Adrenal gland (tissue), 12 donors: ENCODE results near the gene TM9SF1. TPM values are rescaled to one million over a fixed set of nuclear protein-coding genes. Genes with fewer than 3 reads are reported as not detected.

Source experiments
- DNase-seq, 7 donors: peaks; one replicate each; pipeline ENCODE4 v3.0.0-alpha.2; 2019 to 2020
- H3K27ac ChIP-seq, 5 donors: fragments of 200-600 bp; sonication (generic) in 4 of 5; 1 replicate in 3 of 5; 2 replicates in 2 of 5; pipeline versions ENCODE4 v1.5.1 to v1.8.0; 2016 to 2020; ENCODE audit warnings: mild to moderate bottlenecking in 1 of 5
- H3K27me3 ChIP-seq: fragments of 200-600 bp; 2 replicates; pipeline ENCODE4 v1.8.0; 2021
- H3K36me3 ChIP-seq, 2 donors: fragments of 200-600 bp; replicated peaks in 1 of 2; 1 replicate in 1 of 2; 2 replicates in 1 of 2; pipeline versions ENCODE4 v1.5.1 to v1.8.0; 2018 to 2022
- H3K4me1 ChIP-seq, 2 donors: fragments of 200-600 bp; replicated peaks in 1 of 2; 1 replicate in 1 of 2; 2 replicates in 1 of 2; pipeline versions ENCODE4 v1.5.1 to v1.8.0; 2018 to 2021
- H3K4me3 ChIP-seq, 4 donors: fragments of 200-600 bp; sonication (generic) in 3 of 4; one replicate each; pipeline ENCODE4 v1.5.1; 2016 to 2018
- H3K9me3 ChIP-seq, 3 donors: fragments of 200-600 bp; sonication (generic) in 1 of 3; replicated peaks in 1 of 3; 1 replicate in 2 of 3; 2 replicates in 1 of 3; pipeline versions ENCODE4 v1.5.1 to v1.8.0; 2016 to 2021
- CTCF ChIP-seq, 6 experiments: fragments of 450-650 bp in 4 of 6; fragments of 200-600 bp in 2 of 6; sonication (generic) in 1 of 6; IDR thresholded peaks; 1 replicate in 5 of 6; 2 replicates in 1 of 6; pipeline versions ENCODE4 v1.5.1 to v1.8.0; 2016 to 2021; ENCODE audit warnings: antibody characterized with exemption in 6 of 6, mild to moderate bottlenecking in 2 of 6, moderate library complexity in 1 of 6
- POLR2A ChIP-seq, 2 donors: fragments of 450-650 bp; IDR thresholded peaks; one replicate each; pipeline ENCODE4 v1.6.1; 2017; ENCODE audit warnings: antibody characterized with exemption in 2 of 2, mild to moderate bottlenecking in 2 of 2, moderate library complexity in 1 of 2
- WGBS, 4 donors: extraction: QIAGEN DNeasy Blood & Tissue Kit in 2 of 4; methylation state at CpG; one replicate each; pipeline versions ENCODE4 v1.1.5 to v1.1.7; 2013 to 2017; 5-methylcytosine and 5-hydroxymethylcytosine counted together
- intact Hi-C, 2 donors: fragments of 100-400 bp; cut with DNase I; formaldehyde crosslinking; loops; one replicate each; pipeline versions ENCODE4 v1.14.1 to v1.15.0; 2022 to 2023
- polyA plus RNA-seq, 3 donors: library from polyadenylated mRNA; stranded (reverse); fragments of 200-250 nt in 2 of 3; fragments of 350-450 nt in 1 of 3; fragmentation: Illumina TruSeq in 1 of 3; extraction: RNeasy Lipid Tissue Mini Kit (QIAGEN cat#74804) in 1 of 3; gene quantifications; one replicate each; pipeline ENCODE4 v1.2.3, GENCODE V29; 2013 to 2014
- total RNA-seq, 9 donors: library from RNA; depleted of rRNA in 4 of 9; stranded (reverse); fragments of >200 nt in 4 of 9; fragments of 120-200 nt in 1 of 9; fragmentation: NEBNext Ultra II Directional in 1 of 9; extraction: Animal tissue kit (Norgen Biotek cat#: 25700) in 1 of 9; gene quantifications; one replicate each; pipeline versions ENCODE4 v1.1.0 to v1.2.4, GENCODE V29; 2013 to 2023
- donor health status: healthy with polysubstance abuse.
- donor health status: Bipolar disorder and iron deficiency.
- donor health status: DM: yes; HTN: yes; CAD: no.
- donor health status: DM: no; HTN: no; CAD: no.
- donor health status: DM: no; HTN: no; CAD: no.
- donor health status: DM: yes; HTN: yes; CAD: no.

TM9SF1 gene
- total and polyA plus RNA-seq, 12 donors = 43.7 to 123 (median 86.6) TPM

- no peak for TF ChIP-seq CTCF (IDR thresholded peaks at IDR 0.05)
- TF ChIP-seq POLR2A (IDR thresholded peaks at IDR 0.05) = no peak
- Histone ChIP-seq H3K27me3 (no peaks in the 10 kb centered on the region), H3K36me3 (peaks cover 0 to 31% of the 10 kb centered on the region in 2 donors), H3K9me3 (no peaks in the 10 kb centered on the region), H3K27ac (peak overlapping the region; percentile 80 to 99 (median 96)), H3K4me3 (peak overlapping the region in 1 of 4 donors; percentile 81), H3K4me1 (peaks cover 16 to 31% of the 10 kb centered on the region in 2 donors)
- 78 to 82% (median 80%) methylated on average over 5 to 7 of the region's 7 CpGs for WGBS, 4 donors
- DNase-seq = no peak
- intact Hi-C loops = no loop called here
These were observed 912 bp downstream of the TM9SF1 start for GRCh38 chr14:24194186-24194872.

- Histone ChIP-seq H3K27ac (no peak overlapping the region), H3K36me3 (peaks cover 0 to 31% of the 10 kb centered on the region in 2 donors), H3K4me1 (peaks cover 21 to 33% of the 10 kb centered on the region in 2 donors), H3K4me3 (no peak overlapping the region), H3K27me3 (no peaks in the 10 kb centered on the region), H3K9me3 (no peaks in the 10 kb centered on the region)
- no peak for TF ChIP-seq CTCF (IDR thresholded peaks at IDR 0.05)
- no peak for TF ChIP-seq POLR2A (IDR thresholded peaks at IDR 0.05)
- intact Hi-C loops = no loop called here
- 91 to 96% (median 95%) methylated on average over 13 to 15 of the region's 15 CpGs for WGBS, 4 donors
- DNase-seq = no peak
These were observed 2.3 kb downstream of the TM9SF1 start for GRCh38 chr14:24192933-24193332.

- H3K27me3 ChIP-seq = no peaks in the 10 kb centered on the region
- no peak overlapping the region for H3K4me3 ChIP-seq
- H3K36me3 ChIP-seq = peaks cover 0 to 43% of the 10 kb centered on the region in 2 donors
- TF ChIP-seq CTCF (IDR thresholded peaks at IDR 0.05) (no peak), POLR2A (IDR thresholded peaks at IDR 0.05) (no peak)
- no peak overlapping the region for H3K27ac ChIP-seq
- no peaks in the 10 kb centered on the region for H3K9me3 ChIP-seq
- peaks cover 17 to 26% of the 10 kb centered on the region in 2 donors for H3K4me1 ChIP-seq
- intact Hi-C loops = no loop called here
- WGBS, 4 donors = 90 to 91% (median 91%) methylated on average over 10 of the region's 10 CpGs
- no peak for DNase-seq
These were observed 4.8 kb downstream of the TM9SF1 start for GRCh38 chr14:24190416-24190815.

- peak overlapping the region in 1 of 5 donors; percentile 50 for H3K27ac ChIP-seq
- intact Hi-C loops = no loop called here
- no peaks in the 10 kb centered on the region for H3K9me3 ChIP-seq
- no peak for TF ChIP-seq CTCF (IDR thresholded peaks at IDR 0.05)
- TF ChIP-seq POLR2A (IDR thresholded peaks at IDR 0.05) = no peak
- no peak for DNase-seq
- 88 to 98% (median 91%) methylated on average over 9 of the region's 9 CpGs for WGBS, 4 donors
- peaks cover 13 to 21% of the 10 kb centered on the region in 2 donors for H3K4me1 ChIP-seq
- H3K36me3 ChIP-seq = peaks cover 0 to 52% of the 10 kb centered on the region in 2 donors
- H3K4me3 ChIP-seq = no peak overlapping the region
- H3K27me3 ChIP-seq = no peaks in the 10 kb centered on the region
These were observed 5.8 kb downstream of the TM9SF1 start for GRCh38 chr14:24189460-24189859.
